Activated naive CD4-positive, alpha-beta T cell (primary cell): ENCODE data around the gene PRKN.

Source experiments
- DNase-seq, 4 experiments: peaks; one replicate each; lab custom pipeline; 2025; lab: John Stamatoyannopoulos, UW

The PRKN gene

DNA sequence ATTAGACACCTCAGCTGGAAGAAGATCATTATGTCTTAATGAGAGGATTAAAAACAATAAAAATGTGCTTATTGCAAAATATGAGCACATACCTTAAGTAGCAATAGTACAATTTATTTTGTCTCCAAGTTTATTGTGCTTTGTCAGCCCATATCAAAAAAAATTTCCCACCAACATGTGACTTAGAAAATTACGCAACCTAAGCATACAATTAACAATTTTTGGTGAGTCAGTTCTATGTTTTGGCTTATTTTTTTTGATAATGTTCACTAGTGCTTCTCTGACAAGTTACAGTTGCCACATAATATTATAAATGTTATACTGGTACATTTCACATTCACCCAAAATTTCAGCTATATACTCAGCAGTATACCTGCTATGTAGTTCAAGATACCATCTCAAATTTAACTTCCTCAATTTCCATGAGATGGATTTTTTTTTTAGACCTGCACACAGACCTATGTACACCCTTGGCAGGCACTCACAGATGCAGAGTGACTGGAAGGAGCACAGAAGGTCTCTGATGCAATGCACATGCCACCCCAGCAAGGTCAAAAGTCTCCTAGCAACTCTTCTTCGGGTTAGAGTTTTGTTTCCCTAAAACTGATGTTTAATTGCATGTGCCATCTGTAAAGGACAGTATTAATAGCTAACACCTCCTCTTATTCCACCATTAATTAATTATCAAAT is 112.4 kb downstream of the PRKN start:
- DNase-seq = no peak

DNA sequence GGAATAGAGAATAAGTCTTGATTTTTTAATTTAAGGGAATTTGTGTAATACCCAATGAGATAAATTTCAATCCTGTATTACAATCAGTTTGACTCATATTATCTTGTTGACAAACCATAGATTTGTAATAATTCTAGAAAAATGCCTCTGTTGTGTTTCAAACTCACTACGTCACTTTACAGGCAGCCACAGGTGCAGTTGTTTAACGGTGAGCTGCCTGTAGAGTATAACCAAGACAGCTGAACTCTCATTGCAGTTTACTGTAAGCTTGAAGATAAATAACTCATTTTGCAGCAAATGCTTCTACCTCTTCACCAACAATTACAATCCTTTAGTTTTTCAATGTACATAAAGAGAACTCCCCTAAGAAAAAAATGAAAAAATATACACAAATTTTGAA is 114.3 kb downstream of the PRKN start:
- DNase-seq = no peak

DNA sequence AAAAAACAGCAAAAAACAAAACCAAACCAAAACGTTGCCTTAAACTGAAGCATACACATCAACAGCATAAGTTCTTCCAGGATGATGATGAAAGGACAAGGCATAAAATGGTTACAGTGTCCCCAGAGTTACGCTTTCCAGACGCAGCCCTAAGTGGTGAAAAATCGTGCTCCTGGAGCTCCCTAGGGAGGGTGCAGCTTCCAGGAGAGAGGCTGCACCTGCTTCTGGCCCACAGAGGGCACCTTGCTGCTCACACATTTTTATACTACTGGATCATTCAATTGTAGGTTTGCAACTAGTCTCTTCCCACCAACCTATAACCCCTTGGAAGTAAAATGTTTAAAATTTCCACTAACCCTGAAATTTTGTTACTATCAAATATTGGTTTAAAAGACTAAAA is 115.0 kb downstream of the PRKN start:
- DNase-seq = no peak

DNA sequence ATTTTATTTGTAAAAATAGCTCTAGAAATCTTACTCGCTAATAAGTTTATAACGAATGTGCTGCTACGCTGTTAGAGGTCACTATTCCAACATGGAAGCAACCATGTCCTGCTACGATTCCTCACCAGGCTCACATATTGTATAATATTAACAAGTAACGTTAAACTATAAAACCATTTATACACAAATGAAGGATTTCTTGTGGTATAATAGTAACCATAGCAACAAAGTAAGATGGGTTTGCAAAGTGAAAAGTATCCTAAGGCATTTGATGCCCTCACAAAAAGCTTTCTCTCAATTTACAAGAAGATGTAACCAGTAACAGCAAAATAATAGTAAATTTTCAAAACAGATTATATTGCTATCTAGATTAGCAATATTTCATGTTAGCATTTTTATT is 117.2 kb downstream of the PRKN start:
- no peak for DNase-seq

DNA sequence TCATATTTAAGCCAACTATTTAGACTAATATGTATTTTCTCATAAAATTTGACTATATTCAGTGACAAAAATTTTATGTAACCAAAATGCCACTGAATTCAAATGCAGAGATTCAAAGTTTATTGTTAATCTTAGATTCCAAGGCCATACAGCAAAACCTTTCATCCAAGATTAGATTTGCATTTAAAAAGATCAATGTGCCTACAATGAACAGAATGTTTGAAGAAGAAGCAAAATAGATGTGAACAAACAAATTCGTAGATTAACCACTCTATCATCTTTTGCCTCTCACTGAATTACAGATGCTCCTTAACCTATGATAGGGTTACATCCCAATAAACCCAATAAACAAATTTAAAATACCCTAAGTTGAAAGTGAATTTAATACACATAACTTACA is 121.7 kb downstream of the PRKN start:
- no peak for DNase-seq

DNA sequence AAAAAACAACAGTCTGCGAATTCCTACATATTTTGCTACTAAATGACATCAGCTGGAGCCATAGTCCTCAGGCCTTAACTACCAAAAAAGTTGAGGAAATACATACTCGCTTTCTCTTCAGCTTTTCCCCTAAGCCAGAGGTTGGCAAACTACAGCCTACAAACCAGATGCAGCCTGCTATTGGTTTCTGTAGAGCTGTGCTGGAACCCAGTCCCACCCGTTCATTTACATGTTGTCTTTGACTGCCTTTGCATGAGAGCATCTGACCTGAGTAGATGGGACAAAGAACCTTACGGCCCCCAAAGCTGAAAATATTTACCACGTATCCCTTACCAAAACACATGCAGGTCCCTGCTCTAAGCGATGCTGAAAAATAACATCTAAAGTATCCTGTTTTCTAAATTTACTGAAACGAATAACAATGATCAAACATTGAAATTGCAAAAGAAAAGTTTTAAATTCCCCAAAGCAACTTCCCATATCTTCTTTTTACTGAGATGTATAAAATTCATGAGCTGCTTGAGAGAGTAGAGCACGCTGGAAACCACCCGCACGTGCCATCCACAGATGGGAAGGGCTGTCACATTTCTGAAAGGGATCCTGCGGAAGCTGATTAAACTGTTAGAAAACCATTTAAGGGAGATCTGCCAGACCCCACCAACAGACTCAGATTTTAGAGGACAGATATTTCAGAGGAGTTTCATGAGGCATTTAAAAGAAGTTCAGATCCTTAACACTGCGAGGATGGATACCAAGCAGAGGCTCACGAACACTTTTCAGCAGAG is 124.1 kb downstream of the PRKN start:
- no peak for DNase-seq

DNA sequence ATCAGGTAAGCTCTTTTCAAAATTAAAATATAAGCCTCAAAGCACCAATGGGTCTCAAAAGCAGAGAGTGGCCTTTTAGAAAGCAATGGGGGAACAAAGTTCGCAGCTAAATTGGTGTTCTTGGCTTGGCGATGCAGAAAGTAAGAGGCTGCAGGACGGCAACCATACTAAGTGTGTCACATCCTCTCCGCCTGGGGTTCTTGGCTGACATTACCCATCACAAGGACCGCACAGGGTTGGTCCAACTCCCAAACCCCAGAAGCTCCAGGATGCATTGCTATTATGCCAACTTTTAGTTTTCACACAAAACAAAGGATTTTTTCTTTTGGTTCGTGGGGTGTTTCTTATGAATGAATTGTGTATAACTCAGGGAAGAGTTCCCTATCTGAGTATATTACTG is 124.8 kb downstream of the PRKN start:
- DNase-seq = no peak

DNA sequence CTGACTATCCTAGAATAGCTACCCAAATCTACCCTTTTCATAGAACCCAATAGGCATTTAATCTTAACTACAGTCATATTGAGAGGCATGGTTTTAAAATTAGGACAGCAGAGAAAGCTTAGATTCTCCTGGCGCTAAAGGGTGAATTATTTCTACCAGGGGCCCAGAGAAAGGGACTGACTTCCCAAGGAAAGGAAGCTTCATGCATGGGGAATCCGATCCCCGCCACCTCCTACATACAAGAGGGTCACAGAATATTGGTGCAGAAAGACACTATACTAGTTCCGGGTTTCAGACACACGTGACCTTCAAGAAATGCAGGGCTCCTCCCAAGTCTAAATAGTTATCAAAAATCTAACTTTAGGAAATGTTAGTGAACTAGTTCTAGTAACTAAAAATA is 130.9 kb downstream of the PRKN start:
- no peak for DNase-seq

DNA sequence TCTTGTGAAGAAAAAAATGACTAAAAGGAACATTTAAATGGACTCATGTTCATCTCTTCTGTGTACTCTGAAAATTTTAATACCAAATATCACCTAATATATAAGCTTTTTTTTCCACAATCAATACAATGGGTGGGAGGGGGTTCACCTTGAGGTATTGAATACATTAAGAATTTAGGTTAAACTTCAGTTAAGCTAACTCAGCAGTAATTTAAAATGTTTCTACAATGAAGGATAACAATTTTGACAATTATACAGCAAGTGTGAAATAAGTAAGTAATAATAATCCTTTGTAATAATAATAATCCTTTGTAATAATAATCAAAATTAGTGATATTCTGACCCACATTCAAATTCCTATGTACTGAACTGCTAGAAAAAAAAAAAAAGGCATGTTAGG is 136.0 kb downstream of the PRKN start:
- DNase-seq = no peak

DNA sequence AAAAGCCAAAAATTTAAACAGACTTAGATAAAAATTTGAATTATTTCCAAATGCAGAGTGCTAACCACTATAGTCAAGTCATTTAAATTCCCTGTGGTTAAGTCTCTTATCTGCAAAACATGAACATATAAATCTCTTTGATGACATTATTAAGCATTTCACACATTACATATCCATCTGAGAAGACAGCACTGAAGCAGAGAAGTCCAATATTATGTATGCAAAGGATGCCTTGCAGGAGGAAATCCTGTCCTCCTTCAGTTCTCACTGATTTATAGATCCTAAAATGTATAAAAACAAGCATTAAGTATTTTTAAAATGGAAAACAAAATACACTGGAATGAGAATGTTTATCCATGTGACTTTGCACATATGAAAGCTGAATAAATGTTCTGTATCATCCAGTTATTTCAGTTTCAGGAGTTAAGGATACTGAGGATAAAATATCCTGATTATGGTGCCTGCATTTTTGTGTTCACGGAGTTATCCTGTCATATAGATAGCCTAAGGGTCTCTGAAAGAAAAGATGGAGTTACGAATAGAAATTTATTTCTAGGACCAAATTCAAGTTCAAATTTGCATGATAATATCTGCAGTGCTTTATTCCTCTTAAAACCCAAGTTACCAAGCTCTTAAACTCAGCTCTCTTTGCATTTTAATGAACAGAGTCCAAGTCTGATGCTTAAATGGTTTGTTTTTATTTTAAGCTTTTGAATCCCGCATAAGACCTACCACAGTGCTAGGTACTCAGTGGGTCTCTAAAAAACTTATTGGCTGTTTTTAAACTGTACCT is 145.4 kb downstream of the PRKN start:
- no peak for DNase-seq

DNA sequence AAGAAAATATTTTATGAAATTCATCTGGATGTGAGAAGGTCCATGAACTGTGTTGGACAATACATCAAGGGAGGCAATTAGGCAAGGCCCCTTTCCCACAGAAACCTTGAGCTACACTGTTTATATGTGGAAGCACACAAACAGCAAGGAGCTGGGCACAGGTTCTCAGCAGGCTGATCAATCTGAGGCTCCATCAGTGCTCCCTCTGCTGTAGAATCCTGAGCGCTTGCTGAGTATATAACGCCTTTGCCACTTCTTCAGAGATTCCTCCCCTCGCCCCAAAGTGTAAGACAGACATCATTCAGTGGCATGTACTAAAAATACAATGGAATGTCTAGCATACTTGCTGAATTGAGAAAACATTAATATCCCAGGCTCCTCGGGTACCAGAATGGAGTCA is 146.9 kb downstream of the PRKN start:
- DNase-seq = no peak

DNA sequence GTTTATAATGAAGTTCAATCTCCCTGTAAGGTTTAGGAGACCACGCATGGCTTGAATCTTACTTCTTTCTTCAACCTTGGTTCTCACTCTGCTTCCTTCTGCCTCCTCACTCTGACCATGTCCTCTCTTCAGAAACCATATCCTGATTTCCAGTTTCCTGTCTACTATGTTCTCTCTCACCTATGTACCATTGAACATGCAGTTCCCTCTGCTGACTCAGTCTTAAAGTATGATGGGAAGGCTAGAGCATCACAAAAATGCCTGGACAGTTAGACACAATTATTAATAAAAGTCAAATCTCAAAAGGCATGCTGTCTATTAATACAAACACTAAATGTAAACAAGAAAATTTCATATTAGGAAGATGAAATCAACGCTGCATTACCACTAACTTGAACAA is 151.6 kb downstream of the PRKN start:
- no peak for DNase-seq

DNA sequence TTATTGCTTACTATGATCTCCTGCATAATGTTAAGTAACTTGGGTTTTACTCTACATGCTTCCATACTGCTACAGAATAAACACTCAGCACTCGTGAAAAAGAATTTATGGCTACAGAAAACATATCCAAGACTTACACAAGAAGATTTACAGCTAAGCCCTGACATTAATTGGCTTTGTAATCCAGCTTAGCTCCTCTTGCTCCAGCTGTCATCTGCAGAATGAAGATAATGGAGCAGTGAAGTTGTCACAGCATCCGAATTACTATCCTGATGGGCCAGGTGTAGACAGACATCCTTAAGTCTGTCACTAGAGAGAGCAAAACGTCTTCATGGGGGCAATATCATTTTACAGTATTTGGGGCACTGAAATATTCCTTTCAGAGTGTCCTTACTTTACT is 155.3 kb downstream of the PRKN start:
- no peak for DNase-seq

DNA sequence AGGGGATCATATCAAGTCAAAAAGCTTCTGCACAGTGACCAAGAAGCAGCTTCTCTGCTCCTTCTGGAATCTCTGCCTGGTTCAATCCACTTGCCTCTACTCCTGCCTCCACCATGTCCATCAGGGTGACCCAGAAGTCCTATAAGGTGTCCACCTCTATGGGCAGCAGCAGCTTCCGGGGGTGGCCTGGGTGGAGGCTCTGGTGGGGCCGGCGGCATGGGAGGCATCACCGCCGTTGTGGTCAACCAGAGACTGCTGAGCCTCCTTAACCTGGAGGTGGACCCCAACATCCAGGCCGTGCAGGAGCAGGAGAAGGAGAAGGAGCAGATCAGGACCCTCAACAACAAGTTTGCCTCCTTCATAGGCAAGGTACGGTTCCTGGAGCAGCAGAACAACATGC is 159.3 kb downstream of the PRKN start:
- DNase-seq = no peak

DNA sequence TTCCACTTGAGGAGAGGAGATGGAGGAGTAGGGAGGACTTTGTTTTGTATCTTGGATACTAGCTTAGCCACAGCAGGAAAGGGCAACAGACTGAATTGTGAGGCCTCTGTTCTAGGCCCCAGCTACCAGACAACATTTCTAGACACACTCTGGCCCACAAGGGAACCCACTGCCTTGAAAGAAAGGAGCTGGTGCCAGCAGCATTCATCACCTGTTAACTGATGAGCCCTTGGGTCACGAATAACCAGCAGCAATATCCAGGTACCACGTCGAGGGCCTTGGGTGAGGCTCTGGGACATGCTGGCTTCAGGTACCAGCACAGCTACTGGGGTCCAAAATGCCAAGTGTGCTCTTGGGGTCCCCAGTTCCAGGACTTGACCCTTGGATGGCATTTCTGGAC is 165.5 kb downstream of the PRKN start:
- no peak for DNase-seq

DNA sequence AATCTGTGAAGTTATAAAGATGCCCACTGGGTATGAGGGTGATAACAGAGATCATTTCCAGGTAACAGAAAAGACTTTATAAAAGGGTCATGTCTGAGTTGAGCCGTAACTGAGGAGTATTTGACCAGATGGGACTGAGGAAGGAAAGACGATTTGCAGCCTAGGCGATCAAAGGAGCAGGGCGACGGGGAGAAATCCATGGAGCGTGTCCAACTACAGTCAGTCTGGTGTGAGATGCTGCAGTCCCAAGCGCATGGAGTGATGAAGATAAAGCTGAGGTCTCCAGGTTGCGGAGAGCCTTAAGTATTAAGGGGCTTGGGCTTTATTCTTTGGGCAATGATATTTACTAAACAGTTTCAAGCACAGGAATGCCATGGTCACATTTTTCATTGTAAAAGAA is 166.7 kb downstream of the PRKN start:
- no peak for DNase-seq

DNA sequence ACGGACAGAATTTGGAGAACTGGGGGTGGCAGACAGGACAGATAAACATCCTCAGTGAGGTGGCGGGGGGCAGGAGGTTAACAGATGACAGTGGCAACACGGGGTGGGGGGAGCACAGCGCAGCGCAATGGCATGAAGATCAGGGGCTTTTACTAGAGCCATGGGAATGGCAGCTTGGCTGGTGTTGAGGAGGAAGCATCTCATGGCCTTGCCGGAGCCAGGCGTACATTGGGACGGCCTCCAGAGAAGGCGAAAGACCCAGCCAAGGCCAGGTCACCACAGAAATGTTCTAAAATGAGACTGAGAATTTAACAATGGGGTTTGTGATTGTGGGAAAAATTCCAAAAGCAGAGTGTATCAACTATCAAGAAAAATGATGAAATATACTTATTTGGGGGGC is 173.0 kb downstream of the PRKN start:
- DNase-seq = no peak

DNA sequence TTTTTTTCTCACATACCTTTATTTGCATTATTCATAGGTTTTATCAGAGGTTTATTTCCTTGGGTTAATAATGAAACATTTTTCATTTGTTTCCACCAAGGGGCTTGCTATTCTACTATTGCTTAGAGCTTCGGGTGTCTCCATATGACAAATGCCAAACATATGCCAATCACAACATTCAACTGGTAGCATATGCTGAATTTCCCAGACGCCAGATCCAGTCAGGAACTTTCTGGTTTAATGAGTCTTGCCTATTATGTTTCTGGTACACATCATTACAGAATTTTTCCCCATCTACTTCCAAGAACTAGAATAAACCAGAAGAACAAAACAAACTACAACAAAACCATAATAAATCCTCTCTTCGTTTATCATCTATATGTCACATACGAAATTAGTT is 180.7 kb downstream of the PRKN start:
- no peak for DNase-seq

DNA sequence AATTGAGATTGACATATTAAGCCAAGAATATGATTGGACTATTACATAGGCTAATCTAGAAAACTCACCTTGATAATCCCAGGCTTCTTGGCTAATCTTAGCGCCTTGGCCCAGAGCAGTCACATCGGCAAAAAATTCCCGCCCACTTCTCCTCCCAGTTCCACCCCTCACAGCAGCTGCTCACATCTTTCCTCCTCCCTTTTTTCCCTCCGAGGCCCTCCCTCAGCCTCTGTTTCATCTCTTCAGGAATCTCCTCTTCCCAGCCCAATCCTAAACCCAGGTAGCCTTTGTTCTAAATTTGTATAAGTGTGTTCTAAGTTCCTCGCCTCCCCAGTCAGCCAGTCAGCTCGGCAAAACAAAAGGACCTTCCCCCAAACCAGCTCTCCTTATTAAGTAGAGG is 184.3 kb downstream of the PRKN start:
- DNase-seq = no peak

DNA sequence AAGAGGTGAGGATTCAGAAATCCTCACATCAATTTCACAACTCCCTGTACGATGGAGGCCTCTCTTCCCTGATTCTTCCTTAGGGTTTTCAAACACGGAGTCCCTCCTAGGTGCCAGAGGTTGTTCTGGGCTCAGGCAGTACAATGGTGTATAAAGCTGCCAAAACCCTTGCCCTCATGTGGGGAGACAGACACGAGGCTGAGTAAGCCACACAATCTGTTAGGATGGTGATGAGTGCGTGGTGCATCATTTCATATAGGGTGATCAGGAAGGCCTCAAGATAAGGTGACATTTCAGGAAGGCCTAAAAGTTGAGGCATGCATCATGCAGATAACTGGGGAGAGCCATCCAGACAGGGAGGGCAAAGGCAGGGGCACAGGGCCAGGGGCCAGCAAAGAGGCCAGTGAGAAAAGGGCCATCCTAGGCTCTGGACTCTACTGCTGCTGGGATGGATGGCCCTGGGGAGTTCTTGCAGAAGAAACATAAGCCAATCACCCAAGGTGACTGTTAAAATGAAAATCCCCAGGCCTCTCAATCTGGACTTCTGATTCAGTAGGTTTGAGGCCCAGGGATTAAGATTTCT is 186.5 kb downstream of the PRKN start:
- DNase-seq = no peak

DNA sequence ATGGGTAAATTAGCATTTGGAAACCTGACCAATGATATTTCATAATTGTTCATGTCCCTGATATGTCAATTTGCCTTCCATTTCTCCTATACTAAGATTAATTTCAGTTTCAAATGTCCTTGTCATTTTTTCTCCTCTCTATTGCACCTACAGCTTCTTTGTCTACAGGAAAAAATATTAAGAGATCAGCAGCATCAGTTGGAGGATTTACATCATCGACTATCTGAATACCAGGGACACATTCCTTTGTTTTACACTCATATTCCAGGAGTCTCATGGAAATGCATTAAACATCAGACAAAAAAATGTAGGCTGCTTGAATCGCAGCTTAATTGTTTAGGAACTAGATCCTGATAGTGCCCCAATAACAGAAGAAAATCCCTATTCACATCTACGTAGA is 188.2 kb downstream of the PRKN start:
- no peak for DNase-seq

DNA sequence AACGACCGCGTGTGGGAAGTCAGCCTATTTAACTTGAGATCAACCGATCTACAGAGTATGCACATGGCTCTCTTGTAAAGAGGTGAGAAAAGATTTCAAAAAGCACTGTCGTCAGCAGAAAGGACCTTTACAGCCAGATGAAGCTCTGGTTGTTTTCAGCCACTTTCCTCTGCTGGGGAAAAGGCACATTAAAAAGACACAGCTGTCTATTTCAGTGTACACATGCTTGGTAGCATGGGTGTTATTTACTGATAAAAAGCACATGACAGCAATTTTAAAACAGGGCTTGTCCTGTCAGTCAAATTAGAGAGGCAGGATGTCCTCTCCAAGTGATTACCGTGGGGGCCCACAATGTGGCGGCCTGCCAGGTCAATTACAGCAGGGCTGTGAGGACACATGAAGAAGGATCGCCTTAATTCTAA is 188.9 kb downstream of the PRKN start:
- no peak for DNase-seq

DNA sequence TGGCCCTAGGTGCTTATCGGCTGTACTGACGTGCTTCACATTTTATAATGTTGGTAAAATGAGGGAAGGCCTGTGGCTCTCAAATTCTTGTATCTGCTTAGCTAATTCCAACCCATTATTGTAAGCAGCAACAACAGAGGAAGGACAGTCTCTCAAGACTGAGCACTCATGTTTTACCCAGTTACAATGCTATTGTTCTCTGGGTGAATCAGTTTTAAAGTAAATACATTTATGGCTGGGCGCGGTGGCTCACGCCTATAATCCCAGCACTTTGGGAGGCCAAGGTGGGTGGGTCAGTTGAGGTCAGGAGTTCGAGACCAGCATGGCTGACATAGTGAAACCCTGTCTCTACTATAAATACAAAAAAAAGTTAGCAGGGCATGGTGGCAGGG is 194.6 kb downstream of the PRKN start:
- DNase-seq = no peak
